Activated CD4-positive, alpha-beta T cell treated with anti-CD3 and anti-CD28 coated beads, Interleukin-2, amount 50 U/mL, for 1 hour (primary cell): Measurements from ENCODE around the gene HIVEP3.

ENCODE experiments used
- DNase-seq: peaks from one replicate; pipeline ENCODE4 v3.0.0-alpha.2; 2020

The HIVEP3 gene

DNA sequence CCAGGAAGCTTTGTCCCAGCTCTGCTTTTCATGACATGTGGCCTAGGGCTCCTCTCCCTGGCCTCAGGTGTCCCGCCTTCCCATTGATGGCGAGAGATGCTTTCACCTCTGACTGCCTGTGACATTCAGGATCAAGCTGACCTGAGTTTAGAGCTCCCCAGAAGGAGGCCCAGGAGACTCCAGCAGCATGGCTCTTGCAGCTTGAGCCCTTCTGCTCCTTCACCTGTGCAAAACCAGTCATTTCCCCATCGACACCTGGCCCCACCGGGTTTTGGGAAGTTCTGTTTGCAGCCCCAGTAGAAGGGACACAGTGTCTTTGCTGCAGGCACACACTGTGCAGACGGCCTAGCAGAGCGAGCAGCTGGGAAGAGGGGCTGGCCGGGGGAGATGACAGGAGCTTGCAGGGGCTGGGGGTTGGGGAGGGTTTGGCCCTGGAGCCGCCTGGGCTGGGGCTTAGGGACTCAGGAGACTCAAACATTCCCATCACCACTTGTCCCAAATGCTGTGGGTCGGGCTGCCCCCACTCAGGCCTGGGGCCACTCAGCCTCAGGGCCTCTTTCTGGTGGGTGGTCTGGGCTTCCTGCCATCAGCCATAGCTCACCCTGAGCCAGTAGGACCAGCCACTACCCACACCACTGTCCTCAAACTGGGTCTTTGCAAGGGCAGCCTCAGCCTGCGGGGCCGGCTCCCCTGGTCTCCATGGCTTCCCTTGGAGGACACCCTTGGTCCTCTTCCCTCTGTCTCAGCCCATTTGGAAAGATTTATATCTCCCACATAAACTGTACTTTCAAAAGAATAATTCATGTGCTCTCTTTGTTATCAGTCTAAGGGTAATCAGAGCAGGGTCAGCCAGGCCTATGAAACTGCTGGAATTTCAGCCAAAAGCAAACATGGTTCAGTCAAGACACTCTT is 430.4 kb downstream of the HIVEP3 start:
- DNase-seq = no peak

DNA sequence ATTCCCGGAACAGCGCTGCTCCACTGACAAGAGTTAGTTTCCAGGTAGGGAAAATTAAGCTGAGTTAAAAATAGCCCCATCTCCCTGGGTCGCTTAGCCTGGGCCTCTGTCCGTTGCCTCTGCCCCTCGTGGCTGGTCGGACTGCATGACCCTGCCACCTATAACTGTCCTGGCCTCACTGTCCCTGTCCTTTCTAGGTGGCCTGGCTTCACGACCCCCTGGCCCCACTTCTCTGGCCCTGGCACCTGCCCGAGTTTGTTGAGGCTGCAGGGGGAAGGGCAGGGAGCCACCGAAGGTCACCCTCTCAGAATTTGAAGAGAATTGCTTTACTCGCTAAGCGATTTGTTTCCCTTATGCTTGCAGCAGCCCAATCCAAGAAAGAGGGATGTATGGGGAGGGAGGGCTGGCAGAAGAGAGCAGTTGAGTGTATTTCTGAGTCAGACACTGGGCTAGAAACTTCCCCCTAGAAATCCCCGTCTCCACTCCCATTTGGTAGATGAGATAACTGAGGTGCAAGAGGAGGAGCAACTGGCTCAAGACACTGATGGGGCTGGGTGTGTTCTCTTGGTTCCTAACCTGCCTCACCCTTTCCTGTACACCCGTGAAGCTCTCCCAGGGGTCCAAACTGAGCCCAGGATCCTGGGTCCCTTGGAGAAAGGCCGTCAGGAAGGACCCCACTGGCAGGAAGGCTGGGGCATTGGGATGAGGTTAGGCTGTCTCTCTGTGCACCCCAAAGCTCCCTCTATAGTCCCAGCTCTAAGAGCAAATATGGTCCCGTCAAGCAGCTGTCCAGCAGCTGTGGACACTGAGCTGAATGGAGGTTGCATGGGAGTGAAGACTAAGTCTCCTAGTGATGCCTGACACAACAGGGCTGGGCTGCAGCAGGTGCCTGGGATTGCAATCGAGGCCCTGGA is 431.3 kb downstream of the HIVEP3 start:
- DNase-seq = no peak

DNA sequence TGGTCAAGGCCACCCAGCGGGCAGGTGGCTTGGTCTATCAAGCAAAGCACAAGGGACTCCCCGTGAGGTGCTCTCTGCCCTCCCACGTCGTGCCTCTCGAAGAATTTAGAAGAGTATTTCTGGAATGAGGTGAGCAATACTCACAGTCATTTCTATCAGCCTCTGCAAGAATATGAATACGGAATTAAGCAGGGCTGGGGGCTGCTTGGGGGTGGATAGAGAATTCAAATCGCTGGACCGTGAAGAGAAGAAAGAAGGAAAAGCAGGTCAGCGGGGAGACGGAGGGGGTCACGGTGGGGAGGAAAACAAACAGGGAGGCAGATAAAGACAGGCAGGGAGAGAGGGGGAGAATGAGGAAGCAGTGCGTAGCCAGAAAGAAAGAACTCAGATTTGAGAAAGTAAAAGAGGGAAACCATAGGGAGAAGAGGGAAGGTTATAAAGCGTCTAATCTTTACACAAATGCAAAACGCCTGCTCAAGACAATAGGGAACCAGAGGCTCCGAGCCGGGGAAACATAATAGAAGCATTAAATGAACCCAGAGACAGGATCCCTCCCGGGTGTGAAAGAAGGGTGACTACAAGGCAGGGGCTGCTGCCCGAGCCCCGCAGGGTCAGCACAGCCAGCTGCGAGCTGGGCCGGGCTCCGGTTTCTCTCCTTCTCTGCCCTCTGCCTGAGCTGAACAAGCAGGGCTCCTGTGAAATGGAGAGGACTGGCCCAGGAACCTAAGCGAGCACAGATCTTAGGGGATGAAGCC is 432.2 kb downstream of the HIVEP3 start:
- no peak for DNase-seq

DNA sequence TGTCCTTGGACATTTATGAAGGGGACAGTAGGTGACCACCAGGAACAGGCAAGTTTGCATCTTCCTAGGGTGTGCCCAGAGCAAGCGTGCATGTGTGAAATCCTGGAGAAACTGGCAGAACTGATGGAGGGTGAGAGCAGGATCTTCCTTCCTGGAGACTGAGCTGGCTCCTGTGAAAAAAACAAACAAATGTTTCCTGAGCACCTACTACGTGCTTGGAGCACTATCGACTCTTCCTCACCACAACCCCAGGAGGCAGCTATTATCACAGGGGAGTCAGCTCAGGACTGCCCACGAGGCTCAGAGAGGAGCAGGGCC is 432.7 kb downstream of the HIVEP3 start:
- no peak for DNase-seq

DNA sequence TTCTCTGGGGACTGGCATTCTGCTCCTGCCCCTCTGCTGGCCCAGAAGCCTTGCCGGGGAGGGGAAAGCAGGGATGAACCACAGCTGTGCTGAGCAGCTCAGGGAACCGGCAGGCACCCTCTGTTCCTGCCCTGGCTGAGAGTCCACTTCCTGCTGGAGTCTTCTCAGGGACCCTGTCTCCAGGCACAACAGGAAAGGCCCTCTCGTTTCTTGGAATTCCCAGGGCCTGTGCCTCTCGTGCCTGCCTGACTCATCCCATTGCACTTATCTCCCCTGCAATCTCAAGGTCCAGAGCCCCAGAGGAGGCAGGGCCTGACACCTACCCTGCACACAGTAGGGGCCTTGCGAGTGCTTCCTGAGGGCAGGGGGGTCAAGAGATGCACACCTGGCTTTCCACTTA is 433.1 kb downstream of the HIVEP3 start:
- no peak for DNase-seq

DNA sequence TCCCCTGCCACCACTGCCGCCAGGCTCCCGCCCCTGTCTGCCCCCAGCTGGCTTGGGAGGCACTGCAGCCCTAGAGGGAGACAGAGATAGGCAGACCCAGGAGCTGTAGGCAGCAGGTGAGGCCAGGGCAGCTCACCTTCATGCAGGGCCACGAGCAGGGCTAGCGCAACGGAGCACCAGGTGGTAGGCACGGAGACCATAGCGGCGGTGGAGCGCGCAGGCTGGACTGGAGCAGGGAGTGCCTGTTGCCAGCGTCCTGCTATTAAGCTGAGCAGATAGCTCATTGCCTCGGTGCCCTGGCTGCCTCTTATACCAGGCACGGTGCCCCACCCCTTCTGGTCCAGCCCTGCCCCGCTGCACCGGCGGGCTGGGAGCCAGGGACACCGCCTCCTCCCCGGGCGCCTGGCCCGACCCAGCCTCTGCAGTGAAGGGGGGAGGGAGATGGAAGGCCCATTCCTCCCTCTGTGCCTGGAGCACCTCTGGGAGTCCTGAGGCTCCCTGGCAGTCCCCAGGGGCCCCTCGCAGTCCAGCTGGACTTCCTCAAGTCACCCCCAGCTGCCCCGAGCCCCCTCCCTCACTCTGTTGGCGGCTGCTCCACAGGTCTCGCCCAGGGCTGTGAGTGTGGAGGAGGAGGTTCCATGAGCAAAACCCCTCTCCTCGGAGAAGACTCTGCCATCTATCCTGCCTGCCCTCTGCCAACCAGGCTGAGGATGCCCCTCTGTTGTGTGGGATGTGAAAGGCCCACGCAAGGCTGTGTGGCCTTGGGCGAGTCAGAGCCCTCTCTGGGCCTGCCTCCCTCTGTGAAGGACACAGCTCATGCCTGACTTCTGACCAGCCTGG is 434.1 kb downstream of the HIVEP3 start, which contains the start of gene EDN2:
TSS of gene EDN2 (minus strand) at position 282 of the 840 bp plus-strand sequence. CDS start at position 200, 82 bp downstream.
- DNase-seq = no peak

DNA sequence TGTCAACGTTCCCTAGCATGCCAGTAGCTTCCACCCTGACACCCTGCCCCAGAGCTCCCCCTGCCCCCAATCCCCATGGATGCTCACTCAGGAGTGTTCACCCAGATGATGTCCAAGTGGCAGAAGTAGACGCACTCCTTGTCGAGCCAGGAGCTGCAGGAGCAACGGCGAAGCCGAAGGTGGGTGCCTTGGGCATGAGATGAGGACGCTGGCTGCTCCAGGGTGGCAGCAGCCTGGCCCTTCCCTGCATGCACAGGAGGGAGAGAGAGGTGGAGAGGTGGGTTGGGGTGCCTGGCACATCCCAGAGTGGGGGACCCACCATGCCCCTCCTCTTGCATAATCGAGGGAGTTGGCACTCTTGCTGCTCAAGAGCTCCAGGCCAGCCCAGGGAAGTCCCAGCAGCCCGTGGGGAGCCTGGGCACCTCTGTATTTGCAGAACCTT is 434.7 kb downstream of the HIVEP3 start:
- DNase-seq = no peak

DNA sequence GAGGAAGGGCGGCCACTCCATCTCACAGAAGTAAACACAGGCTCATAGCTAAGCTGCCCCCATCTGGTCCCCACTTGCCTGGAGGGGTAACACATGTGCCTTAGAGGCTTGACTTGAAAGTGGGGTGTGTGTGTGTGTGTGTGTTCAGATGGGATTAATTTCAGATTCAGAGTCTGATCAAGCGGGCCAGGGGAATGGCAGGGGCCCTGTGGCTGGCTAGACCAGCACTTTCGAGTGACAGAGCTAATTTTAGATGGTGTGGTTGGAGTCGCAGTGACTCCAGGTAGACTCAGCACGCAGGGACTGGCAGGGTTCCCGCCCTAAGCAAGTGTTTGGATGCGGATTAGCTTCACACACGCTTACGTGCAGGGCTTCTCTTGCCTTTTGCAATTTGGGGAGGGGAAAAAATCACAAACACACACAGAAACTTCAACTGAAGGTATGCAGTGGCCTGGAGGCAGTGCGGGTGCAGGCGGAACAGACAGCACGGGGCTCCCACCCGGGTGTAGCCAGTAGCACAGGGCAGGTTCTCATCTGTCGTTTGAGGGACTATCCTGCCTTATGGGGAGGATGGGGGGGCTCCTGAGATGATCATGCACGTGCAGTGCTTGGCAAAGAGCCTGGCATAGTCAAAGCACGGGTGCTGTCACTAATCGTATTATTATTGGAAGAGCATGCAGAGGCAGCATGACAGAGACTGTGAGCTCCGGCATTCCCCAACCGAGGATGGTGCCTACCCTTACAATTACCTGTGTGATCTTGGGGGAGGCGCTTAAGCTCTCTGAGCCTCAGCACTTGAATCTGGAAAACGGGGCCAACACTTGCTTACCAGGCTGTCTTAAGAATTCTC is 435.5 kb downstream of the HIVEP3 start:
- DNase-seq = no peak

DNA sequence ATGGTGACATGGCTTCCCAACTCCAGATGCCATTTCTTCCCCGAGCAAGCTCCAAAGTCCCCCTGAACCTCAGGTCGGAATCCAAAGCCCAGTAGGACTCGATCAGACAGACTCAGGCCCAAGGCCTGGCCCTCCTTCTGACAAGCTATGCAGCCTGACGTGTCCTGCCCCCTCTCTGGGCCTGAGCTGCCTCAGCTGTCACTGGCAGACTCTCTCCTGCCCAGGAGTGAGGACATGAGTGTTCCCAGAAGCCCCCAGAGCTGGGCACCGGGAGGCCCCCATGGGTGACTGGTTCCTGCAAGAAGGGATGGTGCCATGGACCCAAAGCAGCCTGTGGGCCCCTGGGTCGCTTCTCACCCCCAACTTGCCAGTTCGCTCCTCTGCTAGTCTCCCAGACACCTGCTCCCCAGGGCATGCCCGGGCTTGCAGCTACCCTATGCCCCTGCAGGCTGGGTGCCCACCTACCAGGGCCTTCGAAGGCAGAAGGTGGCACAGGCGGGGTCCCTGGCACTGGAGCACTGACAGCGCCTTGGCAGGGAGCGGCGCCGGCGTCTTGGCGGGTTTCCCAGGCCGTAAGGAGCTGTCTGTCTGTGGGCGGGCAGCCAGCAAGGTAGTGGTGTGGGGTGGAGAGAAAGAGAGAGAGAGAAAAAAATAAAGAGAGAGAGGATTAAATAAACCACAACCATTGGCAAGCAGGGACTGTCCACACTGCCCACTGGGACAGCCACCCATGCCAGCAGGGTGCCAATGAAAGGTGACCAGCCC is 436.5 kb downstream of the HIVEP3 start:
- DNase-seq = no peak

DNA sequence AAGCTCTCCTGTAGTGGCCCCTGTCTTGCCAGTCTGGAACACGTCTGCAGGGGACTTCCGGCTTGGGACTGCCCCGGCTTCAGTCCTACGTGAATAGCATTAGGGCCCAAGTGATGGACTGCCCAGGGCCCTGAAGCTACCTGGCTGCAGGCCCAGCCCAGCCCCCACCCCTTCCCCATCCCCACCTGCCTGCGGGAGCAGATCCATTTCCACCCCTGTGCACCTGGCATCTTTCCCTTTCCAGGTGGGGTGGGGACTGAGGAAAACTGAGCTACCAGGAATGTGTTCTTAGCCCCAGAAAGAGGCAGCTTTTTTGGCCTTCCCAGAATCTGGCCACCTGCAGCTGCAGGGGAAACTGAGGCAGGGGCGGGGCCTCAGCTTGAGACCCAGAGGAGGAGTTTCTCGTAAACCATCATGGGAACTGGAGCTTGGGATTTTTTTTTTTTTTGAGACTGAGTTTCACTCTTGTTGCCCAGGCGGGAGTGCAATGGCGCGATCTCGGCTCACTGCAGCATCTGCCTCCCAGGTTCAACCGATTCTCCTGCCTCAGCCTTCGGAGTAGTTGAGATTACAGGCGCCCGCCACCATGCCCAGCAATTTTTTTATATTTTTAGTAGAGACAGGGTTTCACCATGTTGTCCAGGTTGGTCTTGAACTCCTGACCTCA is 437.5 kb downstream of the HIVEP3 start:
- DNase-seq = no peak

DNA sequence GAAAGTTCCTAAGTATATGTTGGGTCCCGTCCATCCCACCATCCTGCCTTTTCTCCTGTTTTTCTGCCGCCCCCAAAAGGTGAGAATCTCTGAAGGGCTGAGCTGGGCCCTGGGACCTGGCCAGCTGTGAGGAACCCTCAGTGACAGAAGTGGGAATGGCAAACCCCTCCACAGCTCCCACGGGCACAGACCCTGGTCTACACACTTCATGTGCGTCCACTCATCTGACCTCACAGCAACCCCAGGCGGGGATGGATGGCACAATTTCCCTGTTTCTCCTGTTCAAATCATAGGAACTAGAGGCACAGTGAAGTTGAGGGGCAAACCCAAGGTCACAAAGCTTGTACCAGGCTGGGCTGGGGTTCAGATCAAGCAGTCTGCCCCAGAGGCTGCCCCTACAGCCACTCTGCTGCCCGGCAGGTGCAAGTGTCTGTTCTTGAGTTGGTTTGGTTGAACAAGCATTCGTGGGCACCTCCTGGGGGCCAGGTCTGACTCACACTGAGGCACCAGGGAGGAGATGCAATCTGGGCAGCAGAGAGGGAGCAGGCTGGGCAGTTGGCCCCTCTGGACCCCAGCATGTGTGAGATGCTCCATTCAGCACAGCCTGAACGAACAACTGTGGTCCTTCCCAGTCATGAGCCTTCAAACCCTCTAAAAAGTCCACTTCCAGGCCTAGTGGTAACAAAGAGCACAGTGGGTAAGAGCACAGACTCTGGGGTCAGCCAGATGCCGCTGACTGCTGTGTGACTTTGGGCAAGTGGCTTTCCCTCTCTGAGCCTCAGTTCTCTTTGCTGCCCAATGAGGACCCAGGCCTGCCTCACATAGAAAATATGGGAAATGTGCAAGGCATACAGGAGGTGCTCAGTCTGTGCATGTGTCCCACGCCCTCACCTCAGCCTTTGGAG is 438.3 kb downstream of the HIVEP3 start:
- no peak for DNase-seq

DNA sequence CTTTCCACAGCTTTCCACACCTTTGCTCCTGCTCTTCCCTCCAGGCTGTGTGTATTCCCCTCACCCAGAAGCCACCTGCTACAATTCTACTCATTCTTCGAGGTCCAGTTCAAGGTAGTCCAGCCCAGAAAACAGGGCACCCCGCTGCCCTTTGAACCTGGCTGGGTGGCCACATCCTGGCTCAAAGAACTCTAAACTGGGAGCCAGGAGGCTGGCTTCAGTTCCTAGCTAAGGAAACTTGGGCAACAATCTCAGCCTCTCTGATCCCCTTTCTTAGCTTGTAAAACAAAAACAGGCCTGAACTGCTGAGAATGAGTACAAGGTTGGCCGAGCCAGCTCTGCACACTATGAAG is 438.9 kb downstream of the HIVEP3 start:
- no peak for DNase-seq

DNA sequence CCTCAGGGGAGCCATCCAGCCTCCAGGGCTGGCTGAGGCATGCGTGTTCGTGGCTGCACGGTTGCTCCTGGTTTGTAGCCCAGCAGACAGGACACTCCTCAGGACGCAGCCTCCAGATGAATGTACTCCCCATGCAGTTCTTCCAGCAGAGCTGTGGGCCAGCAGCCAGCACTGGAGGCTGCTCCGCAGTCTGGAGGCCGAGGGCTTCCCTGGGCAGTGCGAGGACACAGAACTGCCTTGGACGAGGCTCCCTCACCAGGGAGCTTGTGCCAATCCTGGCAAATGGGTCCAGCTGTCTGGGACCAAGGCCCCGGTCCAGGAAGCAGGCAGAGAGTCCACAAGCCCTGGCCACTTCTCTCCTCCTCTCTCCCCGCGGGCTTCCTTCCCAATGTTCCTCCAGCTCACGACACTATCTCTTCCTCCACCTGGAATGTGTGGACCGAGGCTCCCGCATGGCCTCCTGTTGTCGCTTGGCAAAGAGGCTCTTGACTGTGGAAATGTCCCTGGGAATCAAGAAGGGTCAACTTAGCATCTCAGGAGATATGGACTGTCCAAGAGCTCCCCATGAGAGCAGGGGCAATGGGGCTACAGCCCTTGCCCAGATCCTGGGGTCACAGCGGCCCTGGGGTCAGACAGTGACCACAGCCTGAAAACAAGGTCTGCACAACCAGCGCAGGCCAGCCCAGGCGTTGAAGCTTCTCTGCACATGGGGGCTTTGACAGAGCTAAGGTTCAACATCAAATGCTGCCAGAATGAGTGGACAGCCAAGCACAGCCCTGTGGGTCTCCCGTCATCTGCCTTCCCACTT is 439.5 kb downstream of the HIVEP3 start:
- no peak for DNase-seq

DNA sequence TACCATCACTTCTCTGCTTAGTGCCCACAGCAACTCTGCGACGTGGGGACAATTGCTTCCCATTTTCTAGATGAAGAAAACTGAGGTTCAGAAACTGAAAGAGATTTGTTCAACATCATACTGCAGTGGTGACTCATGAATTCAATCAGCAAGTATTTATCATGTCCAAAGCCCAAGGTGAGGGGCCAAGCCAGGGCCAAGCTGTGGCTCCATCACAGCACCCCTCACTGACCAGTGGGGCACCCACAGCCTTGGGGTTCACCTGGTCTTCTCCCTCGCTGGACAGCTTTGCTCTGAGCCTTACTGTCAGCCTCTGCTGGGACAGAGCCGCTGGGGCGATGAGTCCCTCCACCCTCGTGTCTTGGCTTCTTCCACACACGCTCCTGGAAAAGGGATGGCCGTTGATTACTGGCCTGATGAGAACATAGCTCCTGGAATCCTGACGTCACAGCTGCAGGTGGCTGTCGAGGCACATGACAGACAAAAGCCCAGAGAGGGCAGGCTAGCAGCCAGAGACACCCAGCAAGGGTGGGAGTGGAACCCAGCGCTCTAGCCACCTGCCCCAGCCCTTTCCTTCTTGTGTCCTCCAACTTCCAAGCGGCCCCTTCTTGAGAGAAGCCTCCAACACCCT is 440.5 kb downstream of the HIVEP3 start:
- DNase-seq = no peak

DNA sequence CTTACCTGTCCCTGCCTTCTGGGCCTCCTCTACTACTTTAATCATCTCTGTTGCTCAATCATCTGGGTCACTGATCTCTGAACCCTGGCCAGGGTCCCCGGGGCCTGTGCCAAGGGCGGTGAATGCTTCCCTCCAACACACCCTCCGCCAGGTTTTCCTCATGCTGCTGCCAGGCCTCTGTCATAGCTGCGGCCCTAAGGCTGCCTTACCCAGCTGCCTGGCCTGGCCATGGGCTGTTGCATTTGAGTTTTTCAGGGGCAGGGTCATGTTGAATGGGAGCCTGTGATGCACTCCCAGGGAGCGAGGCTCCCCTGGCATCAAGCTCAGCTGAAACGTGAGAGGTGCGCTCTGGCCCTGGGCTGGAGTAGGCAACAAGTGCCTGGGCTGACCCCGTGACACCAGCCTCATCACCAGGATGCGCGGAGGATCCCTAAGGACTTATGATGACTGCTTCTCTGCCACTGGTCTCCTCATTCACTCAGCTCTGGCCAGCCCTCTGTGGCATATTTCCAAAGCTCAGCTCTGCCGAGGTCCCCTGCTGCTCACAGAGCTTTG is 441.8 kb downstream of the HIVEP3 start:
- no peak for DNase-seq

DNA sequence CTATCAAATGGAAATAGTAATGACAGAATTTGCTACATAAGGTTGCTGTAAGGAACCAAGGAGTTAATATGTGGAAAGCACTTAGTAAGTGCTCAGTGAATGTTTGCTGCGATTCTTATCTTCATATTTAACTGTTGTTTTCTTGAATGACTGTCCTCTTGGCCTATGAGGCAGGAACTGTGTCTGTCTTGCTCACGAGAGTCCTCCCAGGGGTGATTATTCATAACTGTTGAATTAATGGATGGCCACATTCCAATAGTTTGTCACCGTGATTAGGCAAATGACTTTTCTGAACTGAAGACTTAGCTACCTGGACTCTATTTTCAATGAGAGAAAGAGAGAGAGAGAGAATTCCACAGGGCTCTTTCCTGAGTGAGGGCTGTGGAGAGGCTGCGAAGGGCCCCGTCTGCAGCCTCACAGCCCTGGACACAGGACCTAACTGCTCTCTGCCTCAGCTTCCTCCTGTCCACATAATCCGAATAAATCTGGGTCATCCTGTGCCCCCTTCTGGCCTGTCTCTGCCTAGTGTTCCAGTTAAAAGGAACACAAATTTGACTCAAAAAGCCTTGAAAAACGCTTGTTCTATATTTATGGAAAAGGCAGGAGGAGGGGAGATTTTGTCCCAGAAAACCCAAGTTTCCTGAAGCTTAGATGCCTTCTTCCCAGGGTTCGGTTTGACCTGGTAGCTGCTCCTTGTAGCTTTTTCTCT is 442.7 kb downstream of the HIVEP3 start:
- no peak for DNase-seq
